ENCODE measurements around the gene AGBL4. TPM values are rescaled to one million over a fixed set of nuclear protein-coding genes. Genes with fewer than 3 reads are reported as not detected.

AGBL4 gene
- total and polyA plus RNA-seq, 2 of the 4 experiments (the other 2 are of a cell fraction), result not detected

DNA sequence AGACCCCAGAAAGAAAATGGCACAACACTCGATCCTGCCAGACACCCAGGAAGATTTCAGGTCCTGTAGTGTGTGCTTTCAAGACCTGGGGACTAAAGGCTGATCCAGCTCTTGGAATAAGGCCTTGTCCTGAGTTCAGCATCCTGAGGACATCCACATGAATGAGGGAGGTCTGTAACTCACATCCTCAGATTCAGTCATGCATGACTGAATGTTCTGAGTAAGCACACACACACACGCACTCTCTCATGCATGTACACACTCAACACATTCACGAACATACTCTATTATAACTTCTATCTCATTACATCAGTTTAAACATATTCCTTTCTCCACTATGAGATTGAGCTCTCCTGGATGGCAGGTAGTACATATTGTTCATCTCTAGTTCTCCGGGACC lies 973.7 kb downstream of the AGBL4 start:
- Histone ChIP-seq H3K4me2 (ENCODE audit: low read depth, low read length) (no peak overlapping the region), H4K5ac (ENCODE audit: low read depth, low read length) (no peak overlapping the region), H2BK120ac (ENCODE audit: low read depth, low read length) (no peak overlapping the region), H3K4me3 (ENCODE audit: insufficient read depth, low read depth, low read length) (no peak overlapping the region), H2BK20ac (ENCODE audit: low read depth, low read length) (no peak overlapping the region), H4K20me1 (ENCODE audit: insufficient read depth, low read length) (no peaks in the 10 kb centered on the region), H2AK5ac (ENCODE audit: low read depth, low read length) (no peak overlapping the region), H3K9me1 (ENCODE audit: insufficient read depth, low read length) (no peaks in the 10 kb centered on the region), H2BK5ac (ENCODE audit: low read depth, low read length, poor library complexity, severe bottlenecking) (no peak overlapping the region), H2AFZ (replicated peaks; ENCODE audit: low read length, poor library complexity) (no peak overlapping the region), H4K91ac (ENCODE audit: insufficient read depth, low read depth, low read length) (no peak overlapping the region), H3K14ac (replicated peaks; ENCODE audit: low read depth, low read length) (no peak overlapping the region), H3K9ac (ENCODE audit: low read depth, low read length) (no peak overlapping the region), H3K9me3 (ENCODE audit: control insufficient read depth, insufficient read depth, low read length) (peaks cover 6% of the 10 kb centered on the region), H3K4ac (ENCODE audit: low read depth, low read length) (no peak overlapping the region), H3K36me3 (ENCODE audit: control insufficient read depth, insufficient read depth, low read length) (no peaks in the 10 kb centered on the region), H3K18ac (ENCODE audit: low read depth, low read length) (no peak overlapping the region), H4K8ac (ENCODE audit: low read depth in 2 of 2, low read length in 2 of 2) (no peak overlapping the region), H3K79me1 (ENCODE audit: low read depth in 1 of 2, low read length in 2 of 2) (no peaks in the 10 kb centered on the region), H3K27ac (ENCODE audit: insufficient read depth, low read length) (no peak overlapping the region), H3K23ac (ENCODE audit: low read depth, low read length) (no peak overlapping the region), H3K56ac (ENCODE audit: extremely low read depth, insufficient read depth, low read length) (no peak overlapping the region), H2BK15ac (ENCODE audit: low read depth, low read length) (no peak overlapping the region), H2AK9ac (replicated peaks; ENCODE audit: low read depth, low read length, poor library complexity) (no peak overlapping the region), H3K4me1 (ENCODE audit: control insufficient read depth, insufficient read depth, low read length) (no peaks in the 10 kb centered on the region), H3K27me3 (ENCODE audit: control insufficient read depth, insufficient read depth, low read length) (no peaks in the 10 kb centered on the region)
- DNase-seq (no peak), ATAC-seq (ENCODE audit: low read depth) (no peak)
- CTCF ChIA-PET, result no interaction called here
- 100% methylated on average over 1 of the region's 4 CpGs; no CpG with 5 or more reads in 1 of the 2 experiments for WGBS, 2 experiments (ENCODE audit: extremely low coverage in 2 of 2, insufficient read length in 1 of 2)
- no TSS peak for BruUV-seq (replicated peaks)
- dilution Hi-C loops (cut with HindIII; ENCODE audit: low sequenced_read_pairs, unreplicated experiment) (no loop called here), in situ Hi-C loops (cut with MboI; ENCODE audit: low sequenced_read_pairs) (no loop called here), intact Hi-C loops (cut with micrococcal nuclease) (no loop called here)
- TF ChIP-seq RFX5 (IDR thresholded peaks at IDR 0.05; ENCODE audit: low read depth, low read length) (no peak), NFE2L2 (IDR thresholded peaks at IDR 0.05; ENCODE audit: low read depth, low read length) (no peak)
- TF ChIP-seq, protein P1, sequence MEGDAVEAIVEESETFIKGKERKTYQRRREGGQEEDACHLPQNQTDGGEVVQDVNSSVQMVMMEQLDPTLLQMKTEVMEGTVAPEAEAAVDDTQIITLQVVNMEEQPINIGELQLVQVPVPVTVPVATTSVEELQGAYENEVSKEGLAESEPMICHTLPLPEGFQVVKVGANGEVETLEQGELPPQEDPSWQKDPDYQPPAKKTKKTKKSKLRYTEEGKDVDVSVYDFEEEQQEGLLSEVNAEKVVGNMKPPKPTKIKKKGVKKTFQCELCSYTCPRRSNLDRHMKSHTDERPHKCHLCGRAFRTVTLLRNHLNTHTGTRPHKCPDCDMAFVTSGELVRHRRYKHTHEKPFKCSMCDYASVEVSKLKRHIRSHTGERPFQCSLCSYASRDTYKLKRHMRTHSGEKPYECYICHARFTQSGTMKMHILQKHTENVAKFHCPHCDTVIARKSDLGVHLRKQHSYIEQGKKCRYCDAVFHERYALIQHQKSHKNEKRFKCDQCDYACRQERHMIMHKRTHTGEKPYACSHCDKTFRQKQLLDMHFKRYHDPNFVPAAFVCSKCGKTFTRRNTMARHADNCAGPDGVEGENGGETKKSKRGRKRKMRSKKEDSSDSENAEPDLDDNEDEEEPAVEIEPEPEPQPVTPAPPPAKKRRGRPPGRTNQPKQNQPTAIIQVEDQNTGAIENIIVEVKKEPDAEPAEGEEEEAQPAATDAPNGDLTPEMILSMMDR (conservative IDR thresholded peaks at IDR 0.05; ENCODE audit: low read depth, low read length), result no peak
- POLR2A ChIA-PET (ENCODE audit: unreplicated experiment), result no interaction called here
